DND-41 (cell line): ENCODE data around the gene IL37.

Experiments
- EZH2 ChIP-seq: IDR thresholded peaks from 3 replicates; pipeline ENCODE4 v1.6.1; 2012; ENCODE audit warnings: borderline replicate concordance, low read depth, mild to moderate bottlenecking, moderate library complexity, low read length, inconsistent platforms; ENCODE audit not compliant: severe bottlenecking
- TF ChIP-seq, protein P1 (sequence below): IDR thresholded peaks from 2 replicates; pipeline ENCODE4 v1.5.1; 2012; ENCODE audit warnings: borderline replicate concordance, low read length, moderate library complexity, mild to moderate bottlenecking; ENCODE audit not compliant: poor library complexity, severe bottlenecking; ENCODE audit errors: extremely low read depth

DNA sequence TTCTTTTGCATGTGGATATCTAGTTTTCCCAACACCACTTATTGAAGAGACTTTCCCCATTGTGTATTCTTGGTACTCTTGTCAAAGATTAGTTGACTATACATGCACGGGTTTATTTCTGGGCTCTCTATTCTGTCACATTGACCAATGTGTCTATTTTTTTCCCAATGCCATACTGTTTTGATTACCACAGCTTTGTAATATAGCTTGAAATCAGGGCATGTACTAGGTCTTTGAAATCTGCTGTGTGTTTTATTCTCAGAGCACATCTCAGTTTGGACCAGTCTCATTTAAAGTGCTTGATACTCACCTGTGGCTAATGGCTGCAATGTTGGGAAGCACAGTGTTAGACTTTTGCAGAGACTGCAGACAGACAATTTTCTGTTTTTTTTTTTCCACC, 34.0 kb downstream of the IL37 start:
- TF ChIP-seq, protein P1, sequence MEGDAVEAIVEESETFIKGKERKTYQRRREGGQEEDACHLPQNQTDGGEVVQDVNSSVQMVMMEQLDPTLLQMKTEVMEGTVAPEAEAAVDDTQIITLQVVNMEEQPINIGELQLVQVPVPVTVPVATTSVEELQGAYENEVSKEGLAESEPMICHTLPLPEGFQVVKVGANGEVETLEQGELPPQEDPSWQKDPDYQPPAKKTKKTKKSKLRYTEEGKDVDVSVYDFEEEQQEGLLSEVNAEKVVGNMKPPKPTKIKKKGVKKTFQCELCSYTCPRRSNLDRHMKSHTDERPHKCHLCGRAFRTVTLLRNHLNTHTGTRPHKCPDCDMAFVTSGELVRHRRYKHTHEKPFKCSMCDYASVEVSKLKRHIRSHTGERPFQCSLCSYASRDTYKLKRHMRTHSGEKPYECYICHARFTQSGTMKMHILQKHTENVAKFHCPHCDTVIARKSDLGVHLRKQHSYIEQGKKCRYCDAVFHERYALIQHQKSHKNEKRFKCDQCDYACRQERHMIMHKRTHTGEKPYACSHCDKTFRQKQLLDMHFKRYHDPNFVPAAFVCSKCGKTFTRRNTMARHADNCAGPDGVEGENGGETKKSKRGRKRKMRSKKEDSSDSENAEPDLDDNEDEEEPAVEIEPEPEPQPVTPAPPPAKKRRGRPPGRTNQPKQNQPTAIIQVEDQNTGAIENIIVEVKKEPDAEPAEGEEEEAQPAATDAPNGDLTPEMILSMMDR = no peak
- no peak for TF ChIP-seq EZH2
